ENCODE measurements around the gene LAMA5. TPM values are rescaled to one million over a fixed set of nuclear protein-coding genes. Genes with fewer than 3 reads are reported as not detected.

Gene LAMA5
- total RNA-seq, 1 donor from 2014 or later = 83.4 TPM

DNA sequence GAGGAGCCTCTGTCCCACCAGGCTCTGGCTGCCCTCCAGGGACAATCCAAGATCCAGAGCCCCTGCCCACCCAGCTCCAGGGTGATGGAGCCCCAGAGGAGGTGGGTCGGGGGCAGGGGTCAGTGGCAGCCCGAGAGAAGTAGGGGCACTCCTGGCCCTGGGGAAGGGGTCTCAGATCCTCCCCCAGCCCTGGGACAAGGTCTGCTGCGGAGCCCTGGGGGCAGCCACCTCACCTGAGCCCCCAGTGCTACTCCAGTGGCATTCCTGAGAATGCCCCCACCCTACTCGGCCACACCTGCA, 2.7 kb upstream of the LAMA5 start:
- no peak for ATAC-seq

DNA sequence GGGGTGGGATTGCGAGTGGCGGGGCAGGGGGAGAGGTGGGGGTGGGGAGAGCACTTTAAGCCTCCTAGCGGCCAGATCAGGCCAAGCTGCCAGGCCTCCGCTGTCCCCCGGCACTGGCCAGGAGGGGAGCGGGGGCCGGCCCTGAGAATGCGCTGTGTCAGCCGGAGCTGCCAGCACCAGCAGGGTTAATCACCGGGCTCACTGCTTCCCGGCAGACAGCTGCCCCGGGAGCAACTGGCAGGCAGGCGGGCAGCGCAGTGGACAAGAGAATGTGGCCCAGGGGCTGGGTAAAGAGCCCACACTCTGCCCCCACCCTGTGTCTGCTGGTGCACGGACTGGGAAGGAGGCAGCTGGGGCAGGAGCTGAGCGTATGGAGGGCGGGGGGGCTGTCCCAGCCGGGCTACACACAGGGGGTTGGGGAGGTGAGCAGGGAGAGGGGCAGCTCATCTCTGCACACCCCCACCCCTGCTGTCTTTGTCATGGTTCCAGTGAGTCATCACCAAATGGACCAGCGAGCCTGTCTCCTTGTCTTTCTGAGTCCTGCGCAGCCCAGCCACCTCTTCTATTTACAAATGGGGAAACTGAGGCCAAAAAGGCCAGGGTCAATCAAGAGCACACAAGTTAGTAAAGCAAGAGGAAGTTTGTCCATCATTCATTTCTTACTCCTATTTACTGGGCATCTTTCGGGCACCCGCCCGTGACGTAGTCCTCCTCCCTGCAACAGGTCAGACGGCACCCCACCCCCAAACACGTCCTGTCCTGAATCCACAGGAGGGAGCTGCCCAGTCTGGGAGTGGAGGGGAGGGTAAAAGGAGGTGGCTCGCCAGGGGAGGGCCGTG, 2.1 kb upstream of the LAMA5 start:
- peak; percentile 30 for ATAC-seq

DNA sequence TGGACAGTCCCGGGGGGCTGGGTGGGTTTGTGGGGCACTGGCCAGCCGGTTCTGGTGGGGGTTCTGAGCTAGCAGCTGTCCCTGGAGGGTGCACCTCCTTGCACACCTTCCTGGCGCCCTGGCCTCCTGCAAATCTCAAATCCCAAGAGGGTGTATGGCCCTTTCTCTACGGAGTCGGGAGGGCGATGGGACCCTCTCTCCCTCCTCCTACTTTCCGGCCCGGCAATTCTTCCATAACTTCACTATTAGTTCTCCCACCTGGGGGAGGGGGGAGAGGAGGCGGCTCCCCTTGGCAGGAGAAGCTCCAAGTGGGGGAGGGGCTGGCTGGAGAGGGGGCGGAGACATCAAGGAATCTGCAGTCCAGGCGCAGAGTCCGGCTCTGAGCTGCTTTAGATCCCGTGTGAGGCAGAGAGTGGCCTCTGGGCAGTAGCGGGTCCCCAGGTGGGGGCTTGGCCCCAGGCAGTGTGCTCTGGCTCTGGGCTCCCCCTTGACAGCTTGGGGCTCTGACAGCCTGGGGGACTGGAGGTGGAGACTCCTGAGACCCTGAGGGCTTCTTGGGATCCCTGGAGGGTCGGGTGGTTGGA, 1.4 kb upstream of the LAMA5 start:
- ATAC-seq = no peak

DNA sequence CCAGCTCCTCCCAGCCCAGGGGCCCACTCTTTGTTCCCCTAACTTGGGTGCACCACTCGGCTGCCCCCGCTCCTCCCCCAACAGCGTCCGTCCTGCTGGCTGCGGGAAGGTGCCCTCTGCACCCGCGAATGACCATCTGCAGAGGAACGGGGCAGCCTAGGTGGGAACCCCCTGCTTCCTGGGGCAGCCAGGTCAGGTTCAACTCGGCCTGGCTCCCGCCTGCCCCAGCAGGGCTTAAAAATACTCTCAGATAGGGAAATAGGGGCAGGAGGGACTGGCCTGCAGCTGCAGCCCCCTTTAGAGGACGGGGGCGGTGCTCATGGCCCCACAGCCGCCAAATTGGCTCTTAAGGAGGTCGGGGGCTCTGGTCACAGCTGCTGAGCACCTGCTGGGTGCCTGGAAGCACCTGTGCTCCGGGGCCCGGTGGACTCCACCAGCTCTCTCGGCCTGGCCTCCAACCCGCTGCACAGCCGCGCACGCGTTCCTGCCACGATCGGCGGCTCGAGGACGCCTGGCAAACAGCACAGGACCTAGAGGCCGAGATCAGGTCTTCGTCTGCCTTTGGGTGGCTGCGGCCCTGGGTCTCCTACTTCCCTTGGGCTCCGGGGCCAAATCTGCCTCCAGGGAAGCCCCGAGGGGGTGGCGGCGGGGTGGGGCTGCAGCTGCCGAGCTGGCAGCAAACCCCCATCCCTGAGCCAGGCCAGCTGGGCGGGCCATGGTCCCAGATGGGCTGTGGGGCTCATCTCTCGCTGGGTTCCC, 700 bp upstream of the LAMA5 start:
- ATAC-seq = no peak

DNA sequence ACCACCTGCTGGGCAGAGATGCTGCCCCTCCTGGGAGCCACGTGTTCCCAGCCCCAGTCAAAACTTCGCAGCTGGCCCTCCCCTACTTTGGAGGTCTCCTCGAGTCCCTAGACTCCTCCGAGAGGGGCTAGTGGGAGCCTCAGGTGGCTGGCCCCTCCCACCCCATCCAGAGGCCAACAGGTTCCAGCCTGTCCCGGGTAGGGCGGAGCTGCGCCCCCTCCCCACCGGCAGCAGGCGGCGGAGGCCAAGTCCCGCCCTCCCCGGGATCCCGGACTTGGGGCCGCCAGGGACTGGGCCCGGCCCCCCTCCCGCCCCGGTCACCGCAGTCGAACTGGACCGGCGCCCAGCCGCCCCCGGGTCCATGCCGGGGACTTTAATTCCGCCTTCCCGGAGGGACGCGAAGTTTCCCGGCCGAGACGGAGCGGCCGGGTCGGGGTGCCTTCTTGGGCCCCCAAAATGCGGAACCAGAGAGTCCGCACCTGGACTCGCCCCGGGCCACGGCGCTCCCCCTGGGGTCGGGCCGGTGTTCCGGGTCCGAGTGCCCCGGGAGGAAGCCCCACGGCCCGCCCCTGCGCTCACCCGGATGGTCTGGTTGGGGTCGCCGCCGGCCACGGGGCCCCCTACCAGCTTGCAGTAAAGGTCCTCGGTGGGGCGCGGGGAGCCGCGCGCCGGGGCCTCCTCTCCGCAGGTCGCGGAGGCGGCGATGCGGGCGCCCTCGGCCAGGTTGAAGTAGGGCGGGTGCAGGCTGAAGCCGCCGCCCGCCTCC, 559 bp downstream of the LAMA5 start:
- peak; percentile 40 for ATAC-seq

- ATAC-seq = peak; percentile 66
These were observed 1.2 kb downstream of the LAMA5 start for GRCh38 chr20:62365814-62366369.

DNA sequence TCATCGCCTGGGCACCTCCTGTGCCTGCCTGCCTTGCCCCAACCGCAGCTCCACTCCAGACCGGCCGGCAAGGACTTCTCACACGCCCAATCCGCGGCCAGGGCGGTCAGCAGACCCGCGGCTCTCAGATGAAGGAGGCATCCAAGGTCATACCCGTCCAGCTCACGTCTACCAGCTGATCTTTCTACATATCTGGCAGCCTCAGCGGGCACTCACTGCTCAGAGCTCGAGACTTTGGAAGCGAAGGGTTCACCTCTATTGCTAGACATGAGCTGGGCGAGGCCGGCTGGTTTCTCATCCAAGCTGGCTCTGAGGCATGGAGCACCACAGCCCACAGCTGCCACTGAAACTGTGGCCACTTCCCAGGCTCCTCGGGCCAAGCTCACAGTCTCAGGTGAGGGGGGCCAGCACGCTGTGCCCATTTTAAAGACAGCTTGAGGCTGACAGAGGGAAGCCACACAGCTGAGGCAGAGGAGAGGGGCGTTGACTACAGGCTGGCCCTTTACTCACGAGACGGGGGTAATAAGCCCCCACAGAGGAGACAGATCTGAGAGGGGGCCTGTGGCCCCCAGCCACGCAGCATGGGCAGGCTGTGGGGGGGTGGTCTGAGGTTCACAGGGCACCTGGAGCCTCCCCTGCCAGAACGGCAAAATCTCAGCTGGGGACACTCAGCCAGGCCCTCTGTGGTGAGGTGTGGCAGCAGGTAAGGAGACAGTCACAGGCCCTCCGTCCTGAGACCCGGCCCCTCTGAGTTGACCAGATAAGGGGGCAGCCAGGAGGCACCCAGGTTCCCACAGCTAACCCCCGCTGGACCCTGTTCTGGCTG, 2.0 kb downstream of the LAMA5 start:
- peak; percentile 3 for ATAC-seq

- no peak for ATAC-seq
These were observed 2.9 kb downstream of the LAMA5 start for GRCh38 chr20:62363920-62364851.

- no peak for ATAC-seq
These were observed 3.9 kb downstream of the LAMA5 start for GRCh38 chr20:62362991-62363919.

GRCh38 chr20:62362590-62362940, 4.5 kb downstream of the LAMA5 start:
- no peak for ATAC-seq

- ATAC-seq = no peak
These were observed 5.1 kb downstream of the LAMA5 start for GRCh38 chr20:62361799-62362589.

DNA sequence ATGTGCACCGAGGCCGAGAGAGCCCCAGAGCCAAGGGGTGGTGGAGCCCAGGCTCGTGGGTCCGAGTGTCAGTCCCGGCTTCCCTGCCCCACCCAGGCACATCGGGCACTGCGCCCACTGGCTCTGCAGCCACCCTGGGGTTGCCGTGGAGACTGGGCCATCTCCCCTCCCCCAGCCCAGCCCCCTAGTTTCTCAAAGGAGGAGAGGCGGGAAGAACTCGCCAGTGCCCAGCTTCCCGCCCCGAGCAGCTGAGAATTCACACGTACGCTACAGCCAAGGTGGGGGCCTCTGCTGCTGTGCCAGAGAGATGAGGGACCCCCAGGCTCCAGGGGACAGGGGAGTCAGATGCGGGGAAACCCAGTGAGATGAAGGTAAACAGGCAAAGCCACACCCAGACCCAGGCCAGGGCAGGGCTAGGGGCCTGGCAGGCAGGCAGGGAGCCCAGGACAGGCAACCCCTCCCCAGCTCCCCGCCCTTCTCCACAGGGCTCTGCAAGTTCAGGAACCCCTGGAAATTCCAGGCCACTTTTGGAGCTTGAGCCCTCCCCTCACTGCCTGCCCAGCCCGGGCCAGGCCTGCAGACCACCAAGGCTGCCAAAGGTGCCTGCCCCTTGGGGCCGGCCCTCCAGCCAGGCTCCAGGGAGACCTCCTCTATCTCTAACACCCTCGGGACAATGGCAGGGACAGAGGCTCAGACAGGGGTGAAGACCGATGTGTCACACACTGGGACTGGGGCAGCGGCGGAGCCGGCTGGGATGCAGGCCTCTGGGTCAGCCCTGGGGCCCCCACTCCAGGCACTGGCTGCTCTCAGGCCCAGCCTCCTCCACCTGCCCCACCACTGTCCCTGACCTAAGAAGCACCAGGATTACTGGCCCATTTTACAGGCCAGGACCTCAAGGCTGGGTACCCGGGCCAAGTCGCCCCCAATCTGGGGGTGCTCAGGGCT, 6.0 kb downstream of the LAMA5 start:
- peak; percentile 9 for ATAC-seq

DNA sequence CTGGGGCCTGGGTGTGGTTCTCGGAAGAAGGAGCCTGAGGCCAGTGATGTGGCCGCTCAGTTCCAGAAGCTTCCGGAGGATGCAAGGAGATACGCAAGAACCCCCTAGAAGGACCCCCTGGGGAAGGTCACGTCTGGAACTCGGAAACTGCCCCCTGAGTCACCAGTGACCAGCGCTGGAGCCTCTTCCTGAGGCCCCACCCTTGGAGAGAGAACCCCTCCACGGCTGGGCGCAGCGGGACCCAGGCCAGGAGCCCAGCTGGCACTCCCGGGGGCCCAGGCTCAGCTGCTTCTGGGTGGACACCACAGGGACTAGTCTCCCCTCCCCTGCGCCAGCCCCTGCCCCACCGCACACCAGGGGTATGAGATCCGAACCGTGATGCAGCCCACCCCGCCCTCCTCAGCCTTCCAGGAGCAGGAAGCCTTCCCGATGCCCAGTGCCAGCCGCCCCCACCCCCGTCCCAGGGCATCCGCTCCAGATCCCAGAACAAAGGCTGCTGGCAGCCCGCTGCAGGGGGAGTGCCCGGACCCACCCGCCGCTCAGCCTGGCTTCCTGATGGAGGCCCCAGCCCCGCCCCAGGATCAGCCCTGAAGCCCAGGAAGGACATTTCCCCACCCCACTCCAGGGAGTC, 7.5 kb downstream of the LAMA5 start:
- ATAC-seq = peak; percentile 3

- no peak for ATAC-seq
These were observed 8.0 kb downstream of the LAMA5 start for GRCh38 chr20:62359043-62359490.

GRCh38 chr20:62358171-62359042, 8.7 kb downstream of the LAMA5 start:
- ATAC-seq = peak; percentile 27

DNA sequence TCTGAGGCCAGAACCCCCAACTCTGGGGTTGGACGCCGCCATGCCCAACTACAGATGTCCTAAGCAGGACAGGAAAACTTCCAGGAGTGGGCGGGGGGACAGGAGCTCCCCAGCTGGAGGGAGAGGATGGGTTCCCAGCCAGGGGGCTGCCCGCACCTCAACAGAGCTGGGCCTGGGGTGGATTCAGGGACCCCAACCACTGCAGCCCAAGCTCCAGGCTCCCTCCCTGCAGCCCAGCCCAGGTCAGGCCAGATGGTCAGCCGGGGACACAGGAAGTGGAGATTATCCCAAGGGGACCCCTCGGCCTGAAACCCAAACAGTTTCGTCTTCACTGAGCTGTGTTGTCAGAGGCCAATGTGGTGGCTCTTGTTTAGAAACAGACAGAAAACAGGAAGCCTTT, 9.4 kb downstream of the LAMA5 start:
- no peak for ATAC-seq

Measured in esophagus mucosa (tissue), 1 donor.